BE2C (cell line): ENCODE data around the gene S100G.
"Not testable (repeated sequence)": the region's sequence is repeated elsewhere in the genome, so short reads cannot be mapped to it uniquely, and the experiment has no call there.

Experiments used
- DNase-seq: peaks from one replicate; pipeline ENCODE4 v3.0.0-alpha.2; 2020
- H3K27me3 ChIP-seq: fragments of 250-450 bp; sonication (Bioruptor Pico); 2 replicates; pipeline ENCODE4 v1.5.1; 2020; ENCODE audit warnings: mild to moderate bottlenecking
- H3K36me3 ChIP-seq: fragments of 250-450 bp; sonication (Bioruptor Pico); 2 replicates; pipeline ENCODE4 v1.5.1; 2020; ENCODE audit warnings: mild to moderate bottlenecking
- H3K4me1 ChIP-seq: fragments of 250-450 bp; sonication (Bioruptor Pico); 2 replicates; pipeline ENCODE4 v1.5.1; 2020
- H3K4me3 ChIP-seq: 2 replicates; pipeline ENCODE4 v1.5.1; 2011; ENCODE audit warnings: low read depth, low read length
- H3K9me3 ChIP-seq: fragments of 250-450 bp; sonication (Bioruptor Pico); 2 replicates; pipeline ENCODE4 v1.5.1; 2020
- CTCF ChIP-seq: IDR thresholded peaks from 2 replicates; pipeline ENCODE4 v1.5.1; 2012; ENCODE audit warnings: mild to moderate bottlenecking, low read depth, low read length

S100G gene

DNA sequence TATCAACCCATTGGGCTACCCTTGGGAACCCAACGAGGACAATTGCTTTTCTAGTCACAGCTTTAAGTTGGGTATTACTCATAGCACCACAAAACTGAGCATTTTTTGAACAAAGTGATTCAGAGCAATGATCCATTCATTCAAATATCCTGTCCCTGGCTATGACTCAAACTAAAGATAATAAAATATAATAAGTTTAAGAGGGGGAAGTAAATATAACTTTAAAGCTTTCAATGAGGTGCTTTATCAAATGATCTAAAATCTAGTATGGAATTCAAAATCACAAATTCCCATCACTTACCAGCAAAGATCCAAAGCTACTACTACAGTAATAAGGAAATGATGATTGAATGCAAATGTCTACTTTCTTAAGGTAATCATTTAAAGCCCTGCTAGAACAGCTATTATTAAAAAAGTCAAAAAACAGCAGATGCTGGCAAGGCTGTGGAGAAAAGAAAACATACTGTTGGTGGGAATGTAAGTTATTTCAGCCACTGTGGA lies 39.8 kb upstream of the S100G start:
- no peak for DNase-seq
- Histone ChIP-seq H3K9me3 (no peaks in the 10 kb centered on the region), H3K4me3 (no peak overlapping the region), H3K27me3 (no peaks in the 10 kb centered on the region), H3K36me3 (no peaks in the 10 kb centered on the region), H3K4me1 (no peaks in the 10 kb centered on the region)
- no peak for TF ChIP-seq CTCF

- DNase-seq, H3K36me3 ChIP-seq, H3K4me1 ChIP-seq, H3K4me3 ChIP-seq, H3K9me3 ChIP-seq, H3K27me3 ChIP-seq: not testable (repeated sequence)
Observed at GRCh38 chrX:16610654-16611053, 39.3 kb upstream of the S100G start.

- no peaks in the 10 kb centered on the region for H3K27me3 ChIP-seq
- DNase-seq = no peak
- no peak for TF ChIP-seq CTCF
- no peaks in the 10 kb centered on the region for H3K36me3 ChIP-seq
- no peaks in the 10 kb centered on the region for H3K4me1 ChIP-seq
- H3K9me3 ChIP-seq = no peaks in the 10 kb centered on the region
- no peak overlapping the region for H3K4me3 ChIP-seq
Observed at GRCh38 chrX:16612257-16612897, 37.6 kb upstream of the S100G start.

GRCh38 chrX:16617382-16617781 lies 32.6 kb upstream of the S100G start:
- Histone ChIP-seq H3K4me1 (no peaks in the 10 kb centered on the region), H3K9me3 (no peaks in the 10 kb centered on the region), H3K4me3 (no peak overlapping the region), H3K36me3 (no peaks in the 10 kb centered on the region), H3K27me3 (no peaks in the 10 kb centered on the region)
- no peak for TF ChIP-seq CTCF
- DNase-seq = no peak

DNA sequence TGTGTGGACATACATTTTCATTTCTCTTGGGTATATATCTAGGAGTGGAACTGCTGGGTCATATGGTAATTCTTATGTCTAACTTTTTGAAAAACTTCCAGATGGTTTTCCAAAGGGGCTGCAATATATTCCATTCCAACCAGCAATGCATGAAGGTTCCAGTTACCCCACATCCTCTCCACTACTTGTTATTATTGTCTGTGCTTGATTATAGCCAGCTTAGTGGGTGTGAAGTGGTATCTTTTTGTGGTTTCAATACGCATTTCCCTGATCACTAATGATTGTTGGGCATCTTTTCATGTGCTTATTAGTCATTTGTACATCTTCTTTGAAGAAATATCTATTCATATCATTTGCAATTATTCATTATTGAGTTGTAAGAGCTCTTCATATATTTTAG lies 31.5 kb upstream of the S100G start:
- DNase-seq = no peak
- no peak overlapping the region for H3K4me3 ChIP-seq
- H3K36me3 ChIP-seq = no peaks in the 10 kb centered on the region
- TF ChIP-seq CTCF = no peak
- no peaks in the 10 kb centered on the region for H3K4me1 ChIP-seq
- H3K9me3 ChIP-seq = no peaks in the 10 kb centered on the region
- no peaks in the 10 kb centered on the region for H3K27me3 ChIP-seq

DNA sequence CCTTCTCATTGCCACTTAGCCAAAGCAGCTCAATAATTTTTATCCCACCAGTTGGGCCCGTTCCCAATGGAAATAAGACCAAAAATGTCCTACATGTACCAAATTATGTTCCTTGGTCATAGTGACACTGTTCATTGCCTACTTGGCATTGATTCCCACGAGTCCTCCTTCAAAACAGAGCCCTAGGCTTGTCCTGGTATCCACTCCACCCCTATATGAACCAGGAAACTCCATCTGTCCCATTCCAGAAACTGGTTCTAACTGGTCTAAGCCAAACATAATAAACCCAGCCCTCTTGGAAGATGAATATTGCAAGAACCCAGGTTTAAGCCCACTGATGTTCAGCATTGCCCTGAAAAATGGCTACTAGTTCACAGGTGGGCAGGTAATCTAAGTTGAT lies 30.9 kb upstream of the S100G start:
- H3K9me3 ChIP-seq = no peaks in the 10 kb centered on the region
- TF ChIP-seq CTCF = no peak
- no peaks in the 10 kb centered on the region for H3K27me3 ChIP-seq
- no peak for DNase-seq
- H3K4me3 ChIP-seq = no peak overlapping the region
- no peaks in the 10 kb centered on the region for H3K36me3 ChIP-seq
- no peaks in the 10 kb centered on the region for H3K4me1 ChIP-seq

- not testable (repeated sequence) for H3K27me3 ChIP-seq, H3K9me3 ChIP-seq, H3K4me1 ChIP-seq, H3K4me3 ChIP-seq, DNase-seq, H3K36me3 ChIP-seq
Observed at GRCh38 chrX:16628511-16628910, 21.4 kb upstream of the S100G start.
